Bronchial smooth muscle cell (primary cell): Measurements from ENCODE around the gene UTP14A. TPM values are rescaled to one million over a fixed set of nuclear protein-coding genes. Genes with fewer than 3 reads are reported as not detected.

Experiments
- total RNA-seq: library from RNA; depleted of rRNA; stranded (reverse); fragments of >200 nt; gene quantifications from 2 replicates; pipeline ENCODE4 v1.2.1, GENCODE V29; 2014

Gene UTP14A, protein sequence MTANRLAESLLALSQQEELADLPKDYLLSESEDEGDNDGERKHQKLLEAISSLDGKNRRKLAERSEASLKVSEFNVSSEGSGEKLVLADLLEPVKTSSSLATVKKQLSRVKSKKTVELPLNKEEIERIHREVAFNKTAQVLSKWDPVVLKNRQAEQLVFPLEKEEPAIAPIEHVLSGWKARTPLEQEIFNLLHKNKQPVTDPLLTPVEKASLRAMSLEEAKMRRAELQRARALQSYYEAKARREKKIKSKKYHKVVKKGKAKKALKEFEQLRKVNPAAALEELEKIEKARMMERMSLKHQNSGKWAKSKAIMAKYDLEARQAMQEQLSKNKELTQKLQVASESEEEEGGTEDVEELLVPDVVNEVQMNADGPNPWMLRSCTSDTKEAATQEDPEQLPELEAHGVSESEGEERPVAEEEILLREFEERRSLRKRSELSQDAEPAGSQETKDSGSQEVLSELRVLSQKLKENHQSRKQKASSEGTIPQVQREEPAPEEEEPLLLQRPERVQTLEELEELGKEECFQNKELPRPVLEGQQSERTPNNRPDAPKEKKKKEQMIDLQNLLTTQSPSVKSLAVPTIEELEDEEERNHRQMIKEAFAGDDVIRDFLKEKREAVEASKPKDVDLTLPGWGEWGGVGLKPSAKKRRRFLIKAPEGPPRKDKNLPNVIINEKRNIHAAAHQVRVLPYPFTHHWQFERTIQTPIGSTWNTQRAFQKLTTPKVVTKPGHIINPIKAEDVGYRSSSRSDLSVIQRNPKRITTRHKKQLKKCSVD
- total RNA-seq: 11.4 and 15.6 TPM in 2 replicates

DNA sequence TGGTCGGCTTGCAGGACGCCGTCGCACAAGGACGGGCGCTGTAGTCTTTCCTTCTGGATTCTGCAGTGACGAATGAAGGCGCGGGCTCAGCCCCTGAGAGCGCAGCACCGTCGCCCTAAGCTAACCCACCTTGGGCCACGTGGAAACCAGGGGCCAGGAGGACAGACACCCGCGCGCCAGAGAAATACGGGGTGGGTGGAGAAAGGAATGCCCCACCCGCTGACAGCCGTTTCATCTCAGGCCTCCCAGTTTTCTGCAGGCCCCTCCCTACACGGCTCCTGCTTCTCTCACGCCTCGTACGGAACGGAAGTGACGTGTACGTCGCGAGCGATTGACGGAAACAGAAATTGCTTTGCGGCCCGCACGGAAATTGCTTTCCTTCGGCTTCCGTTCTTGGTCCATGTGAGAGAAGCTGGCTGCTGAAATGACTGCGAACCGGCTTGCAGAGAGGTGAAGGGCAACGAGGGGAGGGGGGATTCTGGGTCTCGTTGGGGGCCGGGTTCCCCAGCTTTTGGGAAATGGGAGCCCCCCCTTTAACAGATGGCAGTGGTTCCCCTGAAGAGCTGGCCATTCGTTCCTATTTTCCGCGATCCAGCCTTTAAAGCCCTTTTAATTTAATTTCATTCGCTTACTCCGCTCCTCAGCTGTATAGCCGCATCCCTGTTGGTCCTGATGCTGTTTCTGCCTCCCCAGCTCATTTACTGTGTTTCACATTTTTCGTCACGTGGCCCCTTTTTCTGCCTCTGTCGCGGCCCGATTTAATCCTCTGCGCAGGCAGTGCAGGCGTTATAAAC lies at the start of gene UTP14A:
Gene UTP14A (plus strand): TSS at position 378 of the 794 bp plus-strand sequence. CDS start 47 bp downstream, at position 425.

Other genes with a start within 250 kb of the UTP14A start
- 2.5 and 4.8 TPM in 2 replicates for gene XPNPEP2, start 167.2 kb upstream of the UTP14A start, total RNA-seq
- not detected in 2 replicates for gene SASH3, start 126.2 kb upstream of the UTP14A start, total RNA-seq
- 14.9 and 15.1 TPM in 2 replicates for gene ZDHHC9, start 62.3 kb upstream of the UTP14A start, total RNA-seq
- 1.9 and 3.3 TPM in 2 replicates for gene BCORL1, start 76.5 kb downstream of the UTP14A start, total RNA-seq
- 6.1 and 7.8 TPM in 2 replicates for gene ELF4, start 204.3 kb downstream of the UTP14A start, total RNA-seq